SK-N-SH treated with all-trans-retinoic acid at 6 μM for 48 hours (cell line): Measurements from ENCODE around the gene ARHGAP9.

Source experiments
- ATAC-seq: fragments of 200-7000 bp; cut with Tn5 transposase; 3 replicates; pipeline ENCODE4 v1.9.1; 2020; ENCODE audit warnings: mild to moderate bottlenecking, moderate library complexity
- ARNTL ChIP-seq: fragments of 450-650 bp; formaldehyde crosslinking; IDR thresholded peaks from 2 replicates; pipeline ENCODE4 v1.5.0; 2020; ENCODE audit warnings: low read depth, mild to moderate bottlenecking, moderate library complexity, borderline replicate concordance
- BACH2 ChIP-seq: fragments of 250-450 bp; sonication (Bioruptor Pico); IDR thresholded peaks from 2 replicates; pipeline ENCODE4 v1.9.0; 2021; ENCODE audit warnings: mild to moderate bottlenecking, borderline replicate concordance
- CREB5 ChIP-seq: fragments of 250-450 bp; sonication (Bioruptor Pico); IDR thresholded peaks from 2 replicates; pipeline ENCODE4 v1.5.1; 2020; ENCODE audit warnings: low read depth, mild to moderate bottlenecking, moderate library complexity
- CSDC2 ChIP-seq: fragments of 250-450 bp; sonication (Bioruptor Pico); IDR thresholded peaks from 2 replicates; pipeline ENCODE4 v1.5.0; 2020; ENCODE audit warnings: mild to moderate bottlenecking, moderate library complexity
- CSRNP3 ChIP-seq: fragments of 250-450 bp; sonication (Bioruptor Pico); IDR thresholded peaks from 2 replicates; pipeline ENCODE4 v1.5.1; 2021; ENCODE audit warnings: mild to moderate bottlenecking, moderate library complexity
- GLIS3 ChIP-seq: fragments of 250-450 bp; sonication (Bioruptor Pico); IDR thresholded peaks from 2 replicates; pipeline ENCODE4 v1.5.0; 2020; ENCODE audit warnings: mild to moderate bottlenecking, moderate library complexity
- OSR1 ChIP-seq: fragments of 250-450 bp; sonication (Bioruptor Pico); IDR thresholded peaks from 2 replicates; pipeline ENCODE4 v1.8.0; 2022; ENCODE audit warnings: moderate library complexity, mild to moderate bottlenecking, inconsistent platforms
- PATZ1 ChIP-seq: fragments of 250-450 bp; sonication (Bioruptor Pico); IDR thresholded peaks from 2 replicates; pipeline ENCODE4 v1.8.0; 2020; ENCODE audit warnings: mild to moderate bottlenecking, moderate library complexity, borderline replicate concordance
- POU6F1 ChIP-seq: fragments of 250-450 bp; sonication (Bioruptor Pico); IDR thresholded peaks from 2 replicates; pipeline ENCODE4 v1.8.0; 2021; ENCODE audit warnings: low read depth, mild to moderate bottlenecking, moderate library complexity, borderline replicate concordance
- PPARA ChIP-seq: fragments of 250-450 bp; sonication (Bioruptor Pico); IDR thresholded peaks from 2 replicates; pipeline ENCODE4 v1.5.0; 2020; ENCODE audit warnings: mild to moderate bottlenecking, borderline replicate concordance
- RARB ChIP-seq: fragments of 250-450 bp; sonication (Bioruptor Pico); IDR thresholded peaks from 2 replicates; pipeline ENCODE4 v1.8.0; 2021; ENCODE audit warnings: mild to moderate bottlenecking, moderate library complexity
- SNAI2 ChIP-seq: fragments of 250-450 bp; sonication (Bioruptor Pico); IDR thresholded peaks from 2 replicates; pipeline ENCODE4 v1.5.0; 2020; ENCODE audit warnings: mild to moderate bottlenecking, moderate library complexity
- TCF4 ChIP-seq: fragments of 250-450 bp; sonication (Bioruptor Pico); IDR thresholded peaks from 2 replicates; pipeline ENCODE4 v1.8.0; 2021; ENCODE audit warnings: mild to moderate bottlenecking, moderate library complexity, borderline replicate concordance
- TOX ChIP-seq: fragments of 250-450 bp; sonication (Bioruptor Pico); IDR thresholded peaks from 2 replicates; pipeline ENCODE4 v1.8.0; 2021; ENCODE audit warnings: mild to moderate bottlenecking, moderate library complexity, borderline replicate concordance
- ZC3H10 ChIP-seq: fragments of 250-450 bp; sonication (Bioruptor Pico); IDR thresholded peaks from 2 replicates; pipeline ENCODE4 v1.5.1; 2021; ENCODE audit warnings: mild to moderate bottlenecking, moderate library complexity
- ZFP3 ChIP-seq: fragments of 250-450 bp; sonication (Bioruptor Pico); IDR thresholded peaks from 2 replicates; pipeline ENCODE4 v1.5.0; 2020; ENCODE audit warnings: mild to moderate bottlenecking, moderate library complexity
- ZFP30 ChIP-seq: fragments of 450-650 bp; formaldehyde crosslinking; IDR thresholded peaks from 2 replicates; pipeline ENCODE4 v1.5.0; 2022; ENCODE audit warnings: mild to moderate bottlenecking, moderate library complexity
- ZNF565 ChIP-seq: fragments of 450-650 bp; formaldehyde crosslinking; conservative IDR thresholded peaks from 2 replicates; pipeline ENCODE4 v1.5.0; 2020; ENCODE audit warnings: low read depth, mild to moderate bottlenecking, moderate library complexity
- ZNF8 ChIP-seq: fragments of 450-650 bp; formaldehyde crosslinking; IDR thresholded peaks from 2 replicates; pipeline ENCODE4 v1.5.0; 2020; ENCODE audit warnings: mild to moderate bottlenecking, moderate library complexity

ARHGAP9 gene

GRCh38 chr12:57459750-57460467, 19.8 kb downstream of the ARHGAP9 start, which contains the start of gene GLI1:
GLI1 (plus strand) TSS chr12:57459785; CDS start chr12:57463692, 3,907 bp downstream.
- no peak for TF ChIP-seq POU6F1 (CRISPR knock-in tag)
- TF ChIP-seq ZC3H10 (CRISPR knock-in tag), result no peak
- no peak for TF ChIP-seq GLIS3 (CRISPR knock-in tag)
- ATAC-seq, result peak; percentile 3

- peak; percentile 76 for ATAC-seq
- TF ChIP-seq CREB5 (no peak), GLIS3 (CRISPR knock-in tag) (no peak), ZC3H10 (CRISPR knock-in tag) (no peak), PATZ1 (no peak), ARNTL (CRISPR knock-in tag) (no peak), CSRNP3 (CRISPR knock-in tag) (no peak), ZFP30 (CRISPR knock-in tag) (no peak), TCF4 (CRISPR knock-in tag) (no peak), ZNF565 (CRISPR knock-in tag) (no peak), RARB (CRISPR knock-in tag) (no peak), BACH2 (CRISPR knock-in tag) (no peak)
Observed at GRCh38 chr12:57459055-57459749, 20.5 kb downstream of the ARHGAP9 start.

- TF ChIP-seq SNAI2 (no peak), GLIS3 (CRISPR knock-in tag) (no peak), POU6F1 (CRISPR knock-in tag) (no peak), ARNTL (CRISPR knock-in tag) (no peak), OSR1 (CRISPR knock-in tag) (no peak), TOX (no peak), PPARA (no peak), TCF4 (CRISPR knock-in tag) (no peak), RARB (CRISPR knock-in tag) (no peak), CSDC2 (no peak), ZNF8 (CRISPR knock-in tag) (no peak), CREB5 (no peak), ZFP3 (CRISPR knock-in tag) (no peak), ZFP30 (CRISPR knock-in tag) (no peak)
- TF ChIP-seq, all 23 proteins: peak for 0
Observed at GRCh38 chr12:57458665-57459054, 21.0 kb downstream of the ARHGAP9 start.

More at GRCh38 chr12:57458665-57459054, 21.0 kb downstream of the ARHGAP9 start:
- ATAC-seq, result no peak
